HepG2 (cell line): Measurements from ENCODE around the gene ANKRD60. TPM values are rescaled to one million over a fixed set of nuclear protein-coding genes. Genes with fewer than 3 reads are reported as not detected.

Experiments
- ASH2L ChIP-seq: fragments of 300-600, 200-600 bp; sonication (generic); IDR thresholded peaks from 2 replicates; pipeline ENCODE4 v1.7.0; 2017; ENCODE audit warnings: low read depth, mild to moderate bottlenecking, moderate library complexity, mixed read lengths, low read length; ENCODE audit not compliant: insufficient read length
- CCAR2 ChIP-seq: fragments of 200-400 bp; formaldehyde crosslinking; optimal IDR thresholded peaks from 2 replicates; pipeline ENCODE3; 2018; ENCODE audit warnings: low read depth, mild to moderate bottlenecking, low read length, moderate library complexity
- GABPA ChIP-seq, 2 experiments: IDR thresholded peaks; 2 replicates each; pipeline ENCODE4 v1.6.1; 2011 to 2016; ENCODE audit warnings: low read depth in 2 of 2, low read length in 1 of 2, missing biosample characterization in 1 of 2, missing genetic modification characterization in 1 of 2
- GLI4 ChIP-seq: sonication (generic); formaldehyde crosslinking; IDR thresholded peaks from 2 replicates; pipeline ENCODE4 v1.5.1; 2020; ENCODE audit warnings: missing genetic modification reagents, mild to moderate bottlenecking, moderate library complexity, borderline replicate concordance
- NFE2L2 ChIP-seq: fragments of 150-350 bp; IDR thresholded peaks from 2 replicates; pipeline ENCODE4 v1.6.1; 2014; ENCODE audit warnings: low read length
- RAD21 ChIP-seq: fragments of 450-650 bp; formaldehyde crosslinking; IDR thresholded peaks from 2 replicates; pipeline ENCODE4 v1.5.0; 2020; ENCODE audit warnings: mild to moderate bottlenecking
- RCOR2 ChIP-seq: IDR thresholded peaks from 2 replicates; pipeline ENCODE4 v1.6.1; 2016; ENCODE audit warnings: missing biosample characterization, missing genetic modification reagents
- SETDB1 ChIP-seq: sonication (generic); formaldehyde crosslinking; IDR thresholded peaks from 2 replicates; pipeline ENCODE4 v1.5.1; 2020; ENCODE audit warnings: missing genetic modification reagents, mild to moderate bottlenecking, borderline replicate concordance
- TBX2 ChIP-seq: sonication (generic); formaldehyde crosslinking; IDR thresholded peaks from 2 replicates; pipeline ENCODE4 v1.5.0; 2020; ENCODE audit warnings: missing genetic modification reagents, mild to moderate bottlenecking, borderline replicate concordance
- TCF12 ChIP-seq, 2 experiments: fragments of 450-650 bp in 1 of 2; sonication (generic) in 1 of 2; formaldehyde crosslinking in 1 of 2; IDR thresholded peaks; 2 replicates each; pipeline versions ENCODE4 v1.6.1 to v1.8.0; 2017 to 2022; ENCODE audit warnings: antibody characterized with exemption in 1 of 2, mild to moderate bottlenecking in 1 of 2, missing genetic modification reagents in 1 of 2, moderate library complexity in 1 of 2
- TSC22D2 ChIP-seq: sonication (generic); formaldehyde crosslinking; IDR thresholded peaks from 2 replicates; pipeline ENCODE4 v1.5.1; 2020; ENCODE audit warnings: missing genetic modification reagents, mild to moderate bottlenecking, borderline replicate concordance
- ZFP82 ChIP-seq: sonication (generic); formaldehyde crosslinking; IDR thresholded peaks from 2 replicates; pipeline ENCODE4 v1.5.1; 2020; ENCODE audit warnings: mild to moderate bottlenecking, missing genetic modification reagents, borderline replicate concordance
- ZGPAT ChIP-seq: IDR thresholded peaks from 2 replicates; pipeline ENCODE4 v1.6.1; 2016; ENCODE audit warnings: mild to moderate bottlenecking
- ZMAT5 ChIP-seq: sonication (generic); formaldehyde crosslinking; IDR thresholded peaks from 2 replicates; pipeline ENCODE4 v1.5.0; 2020; ENCODE audit warnings: mild to moderate bottlenecking, low read depth, missing genetic modification reagents, borderline replicate concordance
- ZNF251 ChIP-seq: sonication (generic); formaldehyde crosslinking; IDR thresholded peaks from 2 replicates; pipeline ENCODE4 v1.9.0; 2021; ENCODE audit warnings: mild to moderate bottlenecking, missing genetic modification reagents
- ZNF33B ChIP-seq: sonication (generic); formaldehyde crosslinking; IDR thresholded peaks from 2 replicates; pipeline ENCODE4 v1.5.1; 2020; ENCODE audit warnings: mild to moderate bottlenecking, missing genetic modification reagents
- ZNF513 ChIP-seq: sonication (generic); formaldehyde crosslinking; conservative IDR thresholded peaks from 2 replicates; pipeline ENCODE4 v1.5.0; 2020; ENCODE audit warnings: missing genetic modification reagents
- ZNF556 ChIP-seq: sonication (generic); formaldehyde crosslinking; IDR thresholded peaks from 2 replicates; pipeline ENCODE4 v1.4.0; 2020; ENCODE audit warnings: mild to moderate bottlenecking, missing genetic modification reagents, borderline replicate concordance
- ZNF562 ChIP-seq: sonication (generic); formaldehyde crosslinking; IDR thresholded peaks from 2 replicates; pipeline ENCODE4 v1.8.0; 2022; ENCODE audit warnings: missing genetic modification reagents, borderline replicate concordance
- ZNF616 ChIP-seq: sonication (generic); formaldehyde crosslinking; IDR thresholded peaks from 2 replicates; pipeline ENCODE4 v1.5.0; 2020; ENCODE audit warnings: low read depth, mild to moderate bottlenecking, missing genetic modification reagents
- ZNF619 ChIP-seq: sonication (generic); formaldehyde crosslinking; IDR thresholded peaks from 2 replicates; pipeline ENCODE4 v1.4.0; 2020; ENCODE audit warnings: mild to moderate bottlenecking, missing genetic modification reagents
- ZNF709 ChIP-seq: sonication (generic); formaldehyde crosslinking; IDR thresholded peaks from 2 replicates; pipeline ENCODE4 v1.5.0; 2020; ENCODE audit warnings: mild to moderate bottlenecking, missing genetic modification reagents
- polyA plus RNA-seq, 8 experiments: library from polyadenylated mRNA; depleted of rRNA in 3 of 8; stranded (reverse) in 7 of 8; unstranded in 1 of 8; fragments of >200 nt; fragmentation: Illumina TruSeq in 4 of 8; extraction: Trizol in 4 of 8; gene quantifications; 2 replicates each; pipeline versions ENCODE4 v1.2.1 to v1.2.3, GENCODE V29; 2011 to 2016; ENCODE audit warnings: low read depth in 4 of 8, missing spikeins in 1 of 8, mixed read lengths in 1 of 8; ENCODE audit not compliant: insufficient read depth in 1 of 8
- total RNA-seq, 5 experiments: library from RNA; depleted of rRNA; stranded (reverse); fragments of >200 nt; fragmentation: Illumina TruSeq; extraction: Trizol; gene quantifications; 2 replicates each; pipeline ENCODE4 v1.2.3, GENCODE V29; 2016; ENCODE audit warnings: low read depth in 1 of 5
- TF ChIP-seq, protein P1 (sequence below): sonication (generic); formaldehyde crosslinking; IDR thresholded peaks from 2 replicates; pipeline ENCODE4 v1.5.1; 2020; ENCODE audit warnings: missing genetic modification reagents, mild to moderate bottlenecking, borderline replicate concordance

ANKRD60 gene
- total and polyA plus RNA-seq, 2 of the 13 experiments (the other 11 are each of a cell fraction or from before 2014, with no cell fraction given), result not detected

GRCh38 chr20:58179432-58180099 lies 48.9 kb downstream of the ANKRD60 start (continued):
- no peak for TF ChIP-seq NFE2L2
- TF ChIP-seq SETDB1 (CRISPR knock-in tag), result no peak
- no peak for TF ChIP-seq ASH2L
- 0 out of 2 replicates have a peak, but pooled peaks have one; percentile 24 for TF ChIP-seq ZNF709 (CRISPR knock-in tag)
- no peak for TF ChIP-seq ZMAT5 (CRISPR knock-in tag)
- TF ChIP-seq, protein P1, sequence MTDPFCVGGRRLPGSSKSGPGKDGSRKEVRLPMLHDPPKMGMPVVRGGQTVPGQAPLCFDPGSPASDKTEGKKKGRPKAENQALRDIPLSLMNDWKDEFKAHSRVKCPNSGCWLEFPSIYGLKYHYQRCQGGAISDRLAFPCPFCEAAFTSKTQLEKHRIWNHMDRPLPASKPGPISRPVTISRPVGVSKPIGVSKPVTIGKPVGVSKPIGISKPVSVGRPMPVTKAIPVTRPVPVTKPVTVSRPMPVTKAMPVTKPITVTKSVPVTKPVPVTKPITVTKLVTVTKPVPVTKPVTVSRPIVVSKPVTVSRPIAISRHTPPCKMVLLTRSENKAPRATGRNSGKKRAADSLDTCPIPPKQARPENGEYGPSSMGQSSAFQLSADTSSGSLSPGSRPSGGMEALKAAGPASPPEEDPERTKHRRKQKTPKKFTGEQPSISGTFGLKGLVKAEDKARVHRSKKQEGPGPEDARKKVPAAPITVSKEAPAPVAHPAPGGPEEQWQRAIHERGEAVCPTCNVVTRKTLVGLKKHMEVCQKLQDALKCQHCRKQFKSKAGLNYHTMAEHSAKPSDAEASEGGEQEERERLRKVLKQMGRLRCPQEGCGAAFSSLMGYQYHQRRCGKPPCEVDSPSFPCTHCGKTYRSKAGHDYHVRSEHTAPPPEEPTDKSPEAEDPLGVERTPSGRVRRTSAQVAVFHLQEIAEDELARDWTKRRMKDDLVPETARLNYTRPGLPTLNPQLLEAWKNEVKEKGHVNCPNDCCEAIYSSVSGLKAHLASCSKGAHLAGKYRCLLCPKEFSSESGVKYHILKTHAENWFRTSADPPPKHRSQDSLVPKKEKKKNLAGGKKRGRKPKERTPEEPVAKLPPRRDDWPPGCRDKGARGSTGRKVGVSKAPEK (CRISPR knock-in tag), result no peak
- TF ChIP-seq ZGPAT (CRISPR knock-in tag), result no peak
- peak; percentile 90; the same call in 1 of the 2 replicates for TF ChIP-seq TSC22D2
- peak; percentile 95 for TF ChIP-seq RAD21 (CRISPR knock-in tag)
- TF ChIP-seq TBX2 (CRISPR knock-in tag), result 0 out of 2 replicates have a peak, but pooled peaks have one; percentile 31
- 0 out of 2 replicates have a peak, but pooled peaks have one; percentile 75 for TF ChIP-seq ZNF616 (CRISPR knock-in tag)
- peak; percentile 81; the same call in 1 of the 2 replicates for TF ChIP-seq ZNF251 (CRISPR knock-in tag)
- no peak for TF ChIP-seq ZFP82 (CRISPR knock-in tag)
- TF ChIP-seq ZNF556 (CRISPR knock-in tag), result peak; percentile 68; the same call in 1 of the 2 replicates
- TF ChIP-seq RCOR2 (CRISPR knock-in tag), result no peak
- no peak; the same call in 1 of the 2 replicates for TF ChIP-seq ZNF513 (CRISPR knock-in tag)
- TF ChIP-seq CCAR2, result no peak
- peak; percentile 59; the same call in 1 of the 2 replicates for TF ChIP-seq GLI4
- no peak for TF ChIP-seq ZNF562 (CRISPR knock-in tag)
- 0 out of 2 replicates have a peak, but pooled peaks have one; percentile 76 for TF ChIP-seq ZNF33B (CRISPR knock-in tag)
- TF ChIP-seq ZNF619 (CRISPR knock-in tag), result peak; percentile 87; the same call in 1 of the 2 replicates
- TF ChIP-seq TCF12 (IDR thresholded peaks at IDR 0.05), result no peak
- TF ChIP-seq TCF12 (CRISPR knock-in tag; IDR thresholded peaks at IDR 0.05), result no peak
- TF ChIP-seq GABPA (IDR thresholded peaks at IDR 0.05; ENCODE audit: low read depth, low read length), result no peak
- TF ChIP-seq GABPA (CRISPR knock-in tag; IDR thresholded peaks at IDR 0.05; ENCODE audit: low read depth), result no peak
